HepG2 (cell line): ENCODE measurements around the gene FAT4. TPM values are rescaled to one million over a fixed set of nuclear protein-coding genes. Genes with fewer than 3 reads are reported as not detected.
A peak's percentile ranks its signal among the peaks of the same experiment; 100 is the strongest.

Experiments used
- ATAC-seq: fragments of 200-7000 bp; cut with Tn5 transposase; 3 replicates; pipeline ENCODE4 v1.9.1; 2020; ENCODE audit warnings: mild to moderate bottlenecking, moderate library complexity
- BruUV-seq: library from RNA; stranded (reverse); fragments of 400-500 nt; replicated peaks from 2 replicates; lab custom pipeline; 2021; lab: Mats Ljungman, UMichigan
- CTCF ChIA-PET: fragments of 300-600 bp; formaldehyde crosslinking; extraction: SDS; loops from one replicate; lab custom pipeline; 2021; ENCODE audit warnings: low total read pairs, inconsistent platforms, low intra/inter-chr PET ratio; lab: Yijun Ruan, JAX
- POLR2A ChIA-PET: fragments of 350-600 bp; sonication (Branson Sonifier 250); formaldehyde crosslinking; loops from one replicate; lab custom pipeline; 2020; ENCODE audit warnings: antibody characterized with exemption, inconsistent platforms; lab: Yijun Ruan, JAX
- DNase-seq: peaks from one replicate; pipeline ENCODE4 v3.0.0-alpha.2; 2015; ENCODE audit warnings: low spot score
- FAIRE-seq: peaks from 3 replicates; lab custom pipeline; 2011; peaks lifted over from hg19 to GRCh38; lab: Jason Lieb, UNC
- H2AFZ ChIP-seq: one replicate; pipeline ENCODE4 v1.6.1; 2011; ENCODE audit warnings: low read length, inconsistent platforms
- H3K27ac ChIP-seq: fragments of 300-600 bp; 3 replicates; pipeline ENCODE4 v1.8.0; 2011; ENCODE audit warnings: mixed run types, mild to moderate bottlenecking, mixed read lengths, low read length, inconsistent platforms; ENCODE audit not compliant: insufficient read depth; ENCODE audit errors: extremely low read length
- H3K27me3 ChIP-seq, 2 experiments: fragments of 200-600 bp in 1 of 2; 2 replicates in 1 of 2; 3 replicates in 1 of 2; pipeline versions ENCODE4 v1.6.0 to v1.8.0; 2011; ENCODE audit warnings: low read length in 2 of 2, mild to moderate bottlenecking in 2 of 2, moderate library complexity in 2 of 2, inconsistent platforms in 1 of 2; ENCODE audit not compliant: insufficient read depth in 2 of 2, control insufficient read depth in 1 of 2
- H3K36me3 ChIP-seq, 2 experiments: fragments of 200-600 bp in 1 of 2; replicated peaks in 1 of 2; 2 replicates in 1 of 2; 3 replicates in 1 of 2; pipeline versions ENCODE4 v1.5.1 to v1.8.0; 2011; ENCODE audit warnings: low read length in 2 of 2, inconsistent platforms in 1 of 2; ENCODE audit not compliant: insufficient read depth in 2 of 2, control insufficient read depth in 1 of 2
- H3K4me1 ChIP-seq: 2 replicates; pipeline ENCODE4 v1.5.1; 2012; ENCODE audit warnings: low read length, inconsistent platforms; ENCODE audit not compliant: insufficient read depth
- H3K4me2 ChIP-seq: 2 replicates; pipeline ENCODE4 v1.6.0; 2011; ENCODE audit warnings: low read depth, low read length, inconsistent platforms
- H3K4me3 ChIP-seq, 3 experiments: fragments of 200-600 bp in 1 of 3; sonication (generic), shearing (Covaris generic) in 1 of 3; replicated peaks in 1 of 3; 2 replicates each; pipeline ENCODE4 v1.5.1; 2011 to 2016; ENCODE audit warnings: low read length in 3 of 3, inconsistent platforms in 2 of 3, low read depth in 2 of 3, mild to moderate bottlenecking in 2 of 3, control low read depth in 1 of 3, mixed read lengths in 1 of 3; ENCODE audit not compliant: insufficient read depth in 1 of 3
- H3K79me2 ChIP-seq: one replicate; pipeline ENCODE4 v1.6.1; 2011; ENCODE audit warnings: low read length, inconsistent platforms; ENCODE audit not compliant: insufficient read depth
- H3K9ac ChIP-seq: 2 replicates; pipeline ENCODE4 v1.6.0; 2011; ENCODE audit warnings: mild to moderate bottlenecking, low read depth, low read length, inconsistent platforms; ENCODE audit not compliant: insufficient read depth
- H3K9me3 ChIP-seq: 2 replicates; pipeline ENCODE4 v1.5.1; 2012; ENCODE audit warnings: mild to moderate bottlenecking, low read length
- H4K20me1 ChIP-seq: 2 replicates; pipeline ENCODE4 v1.6.0; 2011; ENCODE audit warnings: inconsistent platforms, mild to moderate bottlenecking, low read length, moderate library complexity; ENCODE audit not compliant: insufficient read depth
- ARNT2 ChIP-seq: sonication (generic); formaldehyde crosslinking; IDR thresholded peaks from 2 replicates; pipeline ENCODE4 v1.8.0; 2022; ENCODE audit warnings: mild to moderate bottlenecking, low read depth, missing genetic modification reagents, moderate library complexity
- CTCF ChIP-seq: sonication (generic); formaldehyde crosslinking; IDR thresholded peaks from 2 replicates; pipeline ENCODE4 v1.5.0; 2020; ENCODE audit warnings: mild to moderate bottlenecking, missing genetic modification reagents, moderate library complexity
- E2F2 ChIP-seq: sonication (generic); formaldehyde crosslinking; IDR thresholded peaks from 2 replicates; pipeline ENCODE4 v1.4.0; 2020; ENCODE audit warnings: missing genetic modification reagents, borderline replicate concordance
- NKX3-1 ChIP-seq: sonication (generic); formaldehyde crosslinking; IDR thresholded peaks from 2 replicates; pipeline ENCODE4 v1.5.0; 2020; ENCODE audit warnings: missing genetic modification reagents
- SMC3 ChIP-seq: IDR thresholded peaks from 2 replicates; pipeline ENCODE4 v1.6.1; 2011; ENCODE audit warnings: low read length, improper control_type of control experiment
- STAG1 ChIP-seq: sonication (generic); formaldehyde crosslinking; IDR thresholded peaks from 2 replicates; pipeline ENCODE4 v1.4.0; 2020; ENCODE audit warnings: missing genetic modification reagents
- ZBTB33 ChIP-seq: sonication (generic); formaldehyde crosslinking; IDR thresholded peaks from 2 replicates; pipeline ENCODE4 v1.4.0; 2020; ENCODE audit warnings: missing genetic modification reagents
- ZNF136 ChIP-seq: sonication (generic); formaldehyde crosslinking; IDR thresholded peaks from 2 replicates; pipeline ENCODE4 v1.8.1; 2022; ENCODE audit warnings: low read depth, mild to moderate bottlenecking, moderate library complexity, missing genetic modification reagents
- ZNF484 ChIP-seq: sonication (generic); formaldehyde crosslinking; IDR thresholded peaks from 2 replicates; pipeline ENCODE4 v1.5.1; 2020; ENCODE audit warnings: mild to moderate bottlenecking, low read depth, missing genetic modification reagents, borderline replicate concordance
- WGBS: methylation state at CpG from one replicate; pipeline ENCODE4 v1.1.6; 2017; ENCODE audit warnings: low lambda C conversion rate; 5-methylcytosine and 5-hydroxymethylcytosine counted together
- in situ Hi-C: cut with HindIII; loops from 2 replicates; pipeline ENCODE4 v1.10.0; 2017; ENCODE audit warnings: low pct_unique_long_range_greater_than_20kb; ENCODE audit not compliant: extremely low pct_ligation_motif_present
- intact Hi-C: fragments of 100-400 bp; cut with micrococcal nuclease; formaldehyde crosslinking; loops from one replicate; pipeline ENCODE4 v1.10.0; 2022; ENCODE audit not compliant: unreplicated experiment
- polyA plus RNA-seq, 8 experiments: library from polyadenylated mRNA; depleted of rRNA in 3 of 8; stranded (reverse) in 7 of 8; unstranded in 1 of 8; fragments of >200 nt; fragmentation: Illumina TruSeq in 4 of 8; extraction: Trizol in 4 of 8; gene quantifications; 2 replicates each; pipeline versions ENCODE4 v1.2.1 to v1.2.3, GENCODE V29; 2011 to 2016; ENCODE audit warnings: low read depth in 4 of 8, missing spikeins in 1 of 8, mixed read lengths in 1 of 8; ENCODE audit not compliant: insufficient read depth in 1 of 8
- total RNA-seq, 5 experiments: library from RNA; depleted of rRNA; stranded (reverse); fragments of >200 nt; fragmentation: Illumina TruSeq; extraction: Trizol; gene quantifications; 2 replicates each; pipeline ENCODE4 v1.2.3, GENCODE V29; 2016; ENCODE audit warnings: low read depth in 1 of 5

FAT4 gene
- total and polyA plus RNA-seq, 2 of the 13 experiments (the other 11 are each of a cell fraction or from before 2014, with no cell fraction given) = 0.27 to 1.2 TPM

GRCh38 chr4:125283707-125284279, 31.0 kb upstream of the FAT4 start:
- ChIA-PET POLR2A (no interaction called here), CTCF (interaction anchor here (2.3 kb wide), 1 partner anchor 950 kb away, joined by 18 read pairs; no protein-coding TSS in a partner anchor)
- H3K4me3 ChIP-seq = no peak overlapping the region
- no peak overlapping the region for H3K4me2 ChIP-seq
- peak; percentile 68 for TF ChIP-seq STAG1 (CRISPR knock-in tag)
- no peak for TF ChIP-seq ZNF136 (CRISPR knock-in tag)
- no peak for TF ChIP-seq ARNT2
- TF ChIP-seq ZBTB33 (CRISPR knock-in tag) = no peak
- no peak for TF ChIP-seq E2F2 (CRISPR knock-in tag)
- peak; percentile 33; the same call in 1 of the 2 replicates for TF ChIP-seq SMC3
- no peak for TF ChIP-seq ZNF484
- no peak for TF ChIP-seq NKX3-1 (CRISPR knock-in tag)
- TF ChIP-seq CTCF (CRISPR knock-in tag) = peak; percentile 55
- FAIRE-seq (peak; percentile 37), ATAC-seq (no peak), DNase-seq (peak; percentile 4)
- no peaks in the 10 kb centered on the region for H3K36me3 ChIP-seq
- intact Hi-C loops = loop anchor here (1.0 kb wide), 1 partner anchor 949 kb away; no protein-coding TSS in a partner anchor
- BruUV-seq = no TSS peak
- H4K20me1 ChIP-seq = no peaks in the 10 kb centered on the region
- H3K27me3 ChIP-seq = no peaks in the 10 kb centered on the region
- no peak overlapping the region for H3K9ac ChIP-seq
- H3K4me1 ChIP-seq = no peaks in the 10 kb centered on the region
- H3K79me2 ChIP-seq = no peaks in the 10 kb centered on the region
- in situ Hi-C loops = no loop called here
- WGBS = under 1% methylated on average over 4 of the region's 4 CpGs
- no peak overlapping the region for H3K27ac ChIP-seq
- no peak overlapping the region for H2AFZ ChIP-seq
- no peaks in the 10 kb centered on the region for H3K9me3 ChIP-seq
